Measurements from ENCODE around the gene LAMC3. TPM values are rescaled to one million over a fixed set of nuclear protein-coding genes. Genes with fewer than 3 reads are reported as not detected.

The LAMC3 gene
- polyA plus RNA-seq, 1 experiment, result 0.01 TPM

GRCh38 chr9:131072871-131073237, 63.9 kb downstream of the LAMC3 start:
- Histone ChIP-seq H3K27me3 (ENCODE audit: control insufficient read depth, insufficient read depth, low read length) (peaks cover 4% of the 10 kb centered on the region), H3K4me3 (ENCODE audit: low read depth, low read length) (no peak overlapping the region), H3K36me3 (ENCODE audit: control insufficient read depth, insufficient read depth, low read length) (no peaks in the 10 kb centered on the region)
- ChIA-PET POLR2A (interaction anchor here (0.6 kb wide), 1 partner anchor 611 kb away, joined by 5 read pairs; no protein-coding TSS in a partner anchor), CTCF (interaction anchor here (1.0 kb wide), 1 partner anchor 17 kb away, joined by 3 read pairs; no protein-coding TSS in a partner anchor)
- DNase-seq (ENCODE audit: low read depth), result no peak
- TF ChIP-seq, protein P1, sequence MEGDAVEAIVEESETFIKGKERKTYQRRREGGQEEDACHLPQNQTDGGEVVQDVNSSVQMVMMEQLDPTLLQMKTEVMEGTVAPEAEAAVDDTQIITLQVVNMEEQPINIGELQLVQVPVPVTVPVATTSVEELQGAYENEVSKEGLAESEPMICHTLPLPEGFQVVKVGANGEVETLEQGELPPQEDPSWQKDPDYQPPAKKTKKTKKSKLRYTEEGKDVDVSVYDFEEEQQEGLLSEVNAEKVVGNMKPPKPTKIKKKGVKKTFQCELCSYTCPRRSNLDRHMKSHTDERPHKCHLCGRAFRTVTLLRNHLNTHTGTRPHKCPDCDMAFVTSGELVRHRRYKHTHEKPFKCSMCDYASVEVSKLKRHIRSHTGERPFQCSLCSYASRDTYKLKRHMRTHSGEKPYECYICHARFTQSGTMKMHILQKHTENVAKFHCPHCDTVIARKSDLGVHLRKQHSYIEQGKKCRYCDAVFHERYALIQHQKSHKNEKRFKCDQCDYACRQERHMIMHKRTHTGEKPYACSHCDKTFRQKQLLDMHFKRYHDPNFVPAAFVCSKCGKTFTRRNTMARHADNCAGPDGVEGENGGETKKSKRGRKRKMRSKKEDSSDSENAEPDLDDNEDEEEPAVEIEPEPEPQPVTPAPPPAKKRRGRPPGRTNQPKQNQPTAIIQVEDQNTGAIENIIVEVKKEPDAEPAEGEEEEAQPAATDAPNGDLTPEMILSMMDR (IDR thresholded peaks at IDR 0.05; ENCODE audit: insufficient read depth, low read depth, low read length), result no peak

DNA sequence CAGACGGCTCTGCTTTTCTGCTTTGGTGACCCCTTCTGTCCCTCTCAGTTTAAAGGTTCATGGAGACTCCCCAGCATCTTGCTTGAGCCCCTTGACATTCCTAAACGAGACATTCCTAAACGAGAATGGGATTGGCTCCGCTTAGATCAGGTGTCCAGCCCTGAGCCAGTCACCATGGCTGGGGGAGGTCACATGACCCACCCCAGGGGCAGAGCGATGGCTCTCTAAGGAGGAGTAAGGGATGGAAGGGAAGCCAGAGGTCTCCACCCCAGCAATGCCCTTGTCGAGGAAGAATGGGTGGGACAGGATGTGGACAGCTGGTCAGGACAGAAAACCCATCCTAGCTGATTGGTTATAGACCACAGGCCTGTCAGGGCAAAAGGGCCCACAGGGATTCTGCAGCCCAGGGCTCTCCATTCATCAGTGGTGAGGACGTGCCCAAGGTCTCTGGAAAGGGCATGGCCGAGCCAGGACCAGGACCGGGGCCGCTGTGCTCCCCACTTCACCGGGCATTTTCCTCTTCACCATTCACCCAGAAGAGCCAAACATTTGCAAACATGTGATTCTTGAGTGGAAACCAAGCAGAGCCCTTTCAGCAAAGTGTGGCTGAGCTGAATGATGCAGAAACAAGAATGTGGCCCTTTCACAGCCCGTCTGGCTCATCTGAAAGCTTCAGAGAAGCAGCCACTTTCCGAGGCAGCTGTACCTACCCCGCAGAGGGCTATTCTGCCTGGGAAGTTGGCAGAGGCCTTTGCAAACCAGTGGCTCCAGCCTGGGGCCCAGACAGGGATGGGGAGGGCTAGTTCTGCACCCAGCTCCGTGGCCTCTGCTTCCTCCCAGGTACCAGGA, 67.6 kb downstream of the LAMC3 start:
- no peak for DNase-seq (ENCODE audit: low read depth)
- peaks cover 6% of the 10 kb centered on the region for H3K27me3 ChIP-seq (ENCODE audit: control insufficient read depth, insufficient read depth, low read length)
- H3K36me3 ChIP-seq (ENCODE audit: control insufficient read depth, insufficient read depth, low read length), result no peaks in the 10 kb centered on the region
- H3K4me3 ChIP-seq (ENCODE audit: low read depth, low read length), result no peak overlapping the region
- TF ChIP-seq, protein P1 (IDR thresholded peaks at IDR 0.05; ENCODE audit: insufficient read depth, low read depth, low read length), result no peak
- ChIA-PET POLR2A (no interaction called here), CTCF (interaction anchor here (0.8 to 1.9 kb wide), 2 partner anchors 19 to 30 kb away, joined by 3 to 5 read pairs; no protein-coding TSS in a partner anchor)

- TF ChIP-seq, protein P1 (IDR thresholded peaks at IDR 0.05; ENCODE audit: insufficient read depth, low read depth, low read length), result no peak
- Histone ChIP-seq H3K27me3 (ENCODE audit: control insufficient read depth, insufficient read depth, low read length) (peaks cover 7% of the 10 kb centered on the region), H3K36me3 (ENCODE audit: control insufficient read depth, insufficient read depth, low read length) (no peaks in the 10 kb centered on the region), H3K4me3 (ENCODE audit: low read depth, low read length) (no peak overlapping the region)
- POLR2A ChIA-PET, result no interaction called here
- DNase-seq (ENCODE audit: low read depth), result no peak
- CTCF ChIA-PET, result interaction anchor here (1.1 to 1.9 kb wide), 4 partner anchors 21 to 80 kb away, joined by 3 to 5 read pairs (median 3); no protein-coding TSS in a partner anchor
Measured at GRCh38 chr9:131078427-131079366, 69.7 kb downstream of the LAMC3 start.

GRCh38 chr9:131080589-131080988, 71.6 kb downstream of the LAMC3 start:
- no peak for DNase-seq (ENCODE audit: low read depth)
- ChIA-PET CTCF (interaction anchor here (1.5 kb wide), 1 partner anchor 23 kb away, joined by 5 read pairs; no protein-coding TSS in a partner anchor), POLR2A (no interaction called here)
- H3K36me3 ChIP-seq (ENCODE audit: control insufficient read depth, insufficient read depth, low read length), result no peaks in the 10 kb centered on the region
- peaks cover 7% of the 10 kb centered on the region for H3K27me3 ChIP-seq (ENCODE audit: control insufficient read depth, insufficient read depth, low read length)
- H3K4me3 ChIP-seq (ENCODE audit: low read depth, low read length), result no peak overlapping the region
- TF ChIP-seq, protein P1 (IDR thresholded peaks at IDR 0.05; ENCODE audit: insufficient read depth, low read depth, low read length), result no peak
